Heart right ventricle (tissue), 16 donors: Measurements from ENCODE around the gene HMG20A. TPM values are rescaled to one million over a fixed set of nuclear protein-coding genes. Genes with fewer than 3 reads are reported as not detected.

ENCODE experiments used
- ATAC-seq, 8 donors: fragments of 200-7000 bp; cut with Tn5 transposase; one replicate each; pipeline ENCODE4 v1.9.1; 2020; ENCODE audit warnings: mild to moderate bottlenecking in 8 of 8, moderate library complexity in 8 of 8, moderate number of reproducible peaks in 1 of 8
- DNase-seq, 2 donors: peaks; one replicate each; pipeline ENCODE4 v3.0.0-alpha.2; 2020
- H3K27ac ChIP-seq, 10 donors: fragments of 200-600 bp; sonication (generic) in 2 of 10; one replicate each; pipeline versions ENCODE4 v1.5.0 to v1.8.0; 2020 to 2022; ENCODE audit warnings: mild to moderate bottlenecking in 3 of 10
- H3K27me3 ChIP-seq, 7 donors: fragments of 200-600 bp; one replicate each; pipeline ENCODE4 v1.8.0; 2021 to 2022; ENCODE audit warnings: mild to moderate bottlenecking in 2 of 7
- H3K36me3 ChIP-seq, 9 donors: fragments of 200-600 bp; sonication (generic) in 1 of 9; one replicate each; pipeline versions ENCODE4 v1.5.0 to v1.8.0; 2020 to 2022; ENCODE audit warnings: mild to moderate bottlenecking in 2 of 9
- H3K4me1 ChIP-seq, 9 donors: fragments of 200-600 bp; sonication (generic) in 1 of 9; one replicate each; pipeline versions ENCODE4 v1.5.0 to v1.8.0; 2020 to 2022; ENCODE audit warnings: mild to moderate bottlenecking in 4 of 9
- H3K4me3 ChIP-seq, 10 donors: fragments of 200-600 bp; sonication (generic) in 2 of 10; one replicate each; pipeline versions ENCODE4 v1.5.0 to v1.8.0; 2020 to 2022; ENCODE audit warnings: mild to moderate bottlenecking in 7 of 10, moderate library complexity in 2 of 10
- H3K9me3 ChIP-seq, 11 donors: fragments of 200-600 bp in 10 of 11; sonication (generic) in 2 of 11; one replicate each; pipeline versions ENCODE4 v1.5.0 to v1.8.0; 2013 to 2022; ENCODE audit warnings: mild to moderate bottlenecking in 2 of 11, control low read depth in 1 of 11, moderate library complexity in 1 of 11
- CTCF ChIP-seq, 9 donors: fragments of 200-600 bp; sonication (generic) in 2 of 9; IDR thresholded peaks; one replicate each; pipeline versions ENCODE4 v1.5.0 to v1.8.0; 2021 to 2022; ENCODE audit warnings: antibody characterized with exemption in 9 of 9, mild to moderate bottlenecking in 5 of 9, moderate library complexity in 1 of 9
- WGBS, 2 donors: extraction: QIAGEN DNeasy Blood & Tissue Kit; methylation state at CpG; one replicate each; pipeline ENCODE4 v1.1.7; 2013; ENCODE audit warnings: inconsistent platforms in 1 of 2; 5-methylcytosine and 5-hydroxymethylcytosine counted together
- intact Hi-C, 10 donors: fragments of 100-400 bp; cut with DNase I; formaldehyde crosslinking; loops; one replicate each; pipeline versions ENCODE4 v1.11.1 to v1.14.2; 2022
- polyA plus RNA-seq, 2 donors: library from polyadenylated mRNA; stranded (reverse); fragments of 200-250 nt; gene quantifications; one replicate each; pipeline ENCODE4 v1.2.3, GENCODE V29; 2013
- total RNA-seq, 10 donors: library from RNA; stranded (reverse); fragmentation: NEBNext Ultra II Directional in 3 of 10; extraction: Animal tissue kit (Norgen Biotek cat#: 25700) in 3 of 10; gene quantifications; one replicate each; pipeline versions ENCODE4 v1.2.1 to v1.2.4, GENCODE V29; 2021 to 2023
- donor health status: Arrhythmogenic right ventricular cardiomyopathy.
- donor health status: ischemic (EF 13 %, LVEDD 7.1; RV severe dilation, severe dysfunction).
- donor health status: healthy with polysubstance abuse.
- donor health status: DM: no; HTN: yes; CAD: no.
- donor health status: DM: no; HTN: no; CAD: no.
- donor health status: ischemic (EF 25% LVEDD 6.9; RV normal size, moderate dysfunction).
- donor health status: ischemic (EF 25% LVEDD 5.7; RV mildly dilated, moderate dysfunction).
- donor health status: healthy.
- donor health status: DM: yes; HTN: yes; CAD: no.
- donor health status: Ischemic cardiomyopathy.
- donor health status: ischemic (EF 35%, LVEDD 5.7; RV mildly dilated, moderate dysfunction).
- donor health status: nonischemic (EF 11% LVEDD 7.7; RV severe dilation, severe dysfunction).
- donor health status: DM: yes; HTN: yes; CAD: no.
- donor health status: PGD.
- donor health status: ischemic (EF 29% LVEDD 5.4; RV normal size, mild dysfunction).
- donor health status: nonischemic (EF 23%, LVEDD 6.1; RV moderate dilation, normal function).

Gene HMG20A
- total and polyA plus RNA-seq, 12 donors, result 9.9 to 60.2 (median 37.5) TPM

GRCh38 chr15:77455696-77456321 lies 35.1 kb downstream of the HMG20A start:
- TF ChIP-seq CTCF (IDR thresholded peaks at IDR 0.05), result no peak
- peak in 1 of 2 donors; percentile 40 for DNase-seq
- H3K4me1 ChIP-seq, result peaks cover 8 to 66% (median 51%) of the 10 kb centered on the region in 9 donors

GRCh38 chr15:77456746-77457145 lies 36.1 kb downstream of the HMG20A start:
- intact Hi-C loops, result no loop called here
- DNase-seq (no peak), ATAC-seq (no peak)
- H3K4me1 ChIP-seq, result peaks cover 8 to 75% (median 54%) of the 10 kb centered on the region in 9 donors
- no peaks in the 10 kb centered on the region for H3K27me3 ChIP-seq
- no peaks in the 10 kb centered on the region for H3K9me3 ChIP-seq
- no peak overlapping the region for H3K4me3 ChIP-seq
- H3K27ac ChIP-seq, result peak overlapping the region in 8 of 10 donors; percentile 54 to 79 (median 70)
- no peak for TF ChIP-seq CTCF (IDR thresholded peaks at IDR 0.05)
- H3K36me3 ChIP-seq, result peaks cover 0 to 27% (median 4%) of the 10 kb centered on the region in 9 donors
- WGBS, 2 donors, result 95% methylated on average over 1 of the region's 1 CpG

More at GRCh38 chr15:77455696-77456321, 35.1 kb downstream of the HMG20A start:
- Histone ChIP-seq H3K27me3 (no peaks in the 10 kb centered on the region), H3K4me3 (no peak overlapping the region), H3K27ac (peak overlapping the region; percentile 18 to 79 (median 69)), H3K9me3 (no peaks in the 10 kb centered on the region), H3K36me3 (peaks cover 0 to 26% (median 4%) of the 10 kb centered on the region in 9 donors)
- 17 to 25% methylated on average over 3 of the region's 3 CpGs for WGBS, 2 donors
- peak; percentile 69 to 90 (median 83) for ATAC-seq
- intact Hi-C loops, result no loop called here

GRCh38 chr15:77457191-77457904 lies 36.7 kb downstream of the HMG20A start:
- TF ChIP-seq CTCF (IDR thresholded peaks at IDR 0.05), result no peak
- ATAC-seq (no peak), DNase-seq (no peak)
- Histone ChIP-seq H3K27ac (peak overlapping the region in 6 of 10 donors; percentile 18 to 77 (median 70)), H3K27me3 (no peaks in the 10 kb centered on the region), H3K9me3 (no peaks in the 10 kb centered on the region), H3K4me1 (peaks cover 8 to 81% (median 55%) of the 10 kb centered on the region in 9 donors), H3K36me3 (peaks cover 0 to 27% (median 4%) of the 10 kb centered on the region in 9 donors), H3K4me3 (no peak overlapping the region)
- intact Hi-C loops, result no loop called here
- 38 to 63% methylated on average over 5 of the region's 5 CpGs for WGBS, 2 donors

- no peaks in the 10 kb centered on the region for H3K27me3 ChIP-seq
- TF ChIP-seq CTCF (IDR thresholded peaks at IDR 0.05), result no peak
- peaks cover 8 to 87% (median 60%) of the 10 kb centered on the region in 9 donors for H3K4me1 ChIP-seq
- DNase-seq (no peak), ATAC-seq (no peak)
- no peak overlapping the region for H3K4me3 ChIP-seq
- peaks cover 0 to 27% (median 4%) of the 10 kb centered on the region in 9 donors for H3K36me3 ChIP-seq
- no peaks in the 10 kb centered on the region for H3K9me3 ChIP-seq
- intact Hi-C loops, result no loop called here
- H3K27ac ChIP-seq, result peak overlapping the region in 6 of 10 donors; percentile 18 to 77 (median 70)
Measured at GRCh38 chr15:77457905-77458265, 37.2 kb downstream of the HMG20A start.
